ENCODE results near the gene ATP11A. TPM values are rescaled to one million over a fixed set of nuclear protein-coding genes. Genes with fewer than 3 reads are reported as not detected.
A peak's percentile ranks its signal among the peaks of the same experiment; 100 is the strongest.

ATP11A gene
- total and polyA plus RNA-seq, 9 of the 15 experiments (the other 6 are each of a cell fraction or from before 2014, with no cell fraction given) = 0.38 to 34.2 (median 4.2) TPM

DNA sequence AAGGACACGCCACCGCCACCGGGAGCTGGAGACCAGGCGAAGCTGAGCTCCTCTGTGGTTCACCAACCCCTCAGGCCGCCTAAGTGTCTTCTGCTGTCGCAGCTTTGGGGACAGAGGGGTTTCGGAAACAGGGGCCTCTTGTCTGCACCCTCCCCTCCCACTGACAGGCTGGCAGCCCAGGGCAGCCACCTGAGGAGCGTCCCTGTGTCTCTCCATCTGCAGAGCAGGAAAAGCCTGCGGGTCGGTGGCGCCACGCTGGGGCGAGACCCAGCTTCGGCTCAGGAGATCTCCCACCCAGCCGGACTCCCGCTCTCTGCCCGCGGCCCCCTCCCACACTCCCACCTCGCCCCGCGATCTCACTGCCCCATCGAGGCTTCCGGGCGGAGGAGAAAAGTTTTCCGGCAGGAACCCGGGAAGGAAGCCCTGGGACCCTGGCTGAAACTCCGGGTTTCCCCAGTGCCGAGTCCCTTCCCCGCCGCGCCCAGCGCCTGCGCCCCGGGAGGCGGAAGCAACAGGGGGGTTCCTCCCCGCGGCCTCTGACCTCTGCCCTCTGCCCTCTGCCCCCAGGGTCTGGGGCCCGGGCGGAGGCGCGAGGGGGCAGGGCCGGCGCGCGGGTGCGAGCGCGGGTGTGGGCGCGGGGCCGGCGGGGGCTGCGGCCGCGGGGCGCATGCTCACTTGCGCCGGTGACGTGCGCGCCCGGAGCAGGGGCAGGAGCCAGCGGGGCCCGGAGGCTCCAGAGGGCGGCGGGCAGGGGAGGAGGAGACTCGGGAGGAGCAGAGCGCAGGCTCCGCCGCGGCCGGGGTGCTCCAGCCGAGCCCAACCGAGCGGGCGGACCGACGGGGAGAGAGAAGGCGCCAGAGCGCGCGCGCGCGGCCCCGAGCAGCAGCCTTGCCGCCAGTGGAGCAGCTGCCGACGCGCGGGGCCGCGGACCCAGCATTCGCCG lies at the start of gene ATP11A (continued):
- TF ChIP-seq GABPA (tag; conservative IDR thresholded peaks at IDR 0.05; ENCODE audit: low read depth) (peak; percentile 84), KDM5B (IDR thresholded peaks at IDR 0.05; ENCODE audit: insufficient replicate concordance, low read depth, low read length) (peak; percentile 17), HNRNPUL1 (IDR thresholded peaks at IDR 0.05; ENCODE audit: low read length) (no peak), ZNF589 (CRISPR knock-in tag; IDR thresholded peaks at IDR 0.05; ENCODE audit: low read depth) (no peak), NEUROD1 (IDR thresholded peaks at IDR 0.05; ENCODE audit: borderline replicate concordance, low read depth, low read length, partially characterized antibody) (no peak), BDP1 (IDR thresholded peaks at IDR 0.05; ENCODE audit: insufficient read depth, insufficient read length) (no peak), EWSR1 (IDR thresholded peaks at IDR 0.05; ENCODE audit: borderline replicate concordance, low read depth, partially characterized antibody) (no peak), CBX2 (IDR thresholded peaks at IDR 0.05; ENCODE audit: insufficient read depth, low read length, poor library complexity, severe bottlenecking) (no peak), MEIS2 (IDR thresholded peaks at IDR 0.05; ENCODE audit: partially characterized antibody) (peak; percentile 31), CBFA2T2 (conservative IDR thresholded peaks at IDR 0.05) (no peak), SP2 (IDR thresholded peaks at IDR 0.05; ENCODE audit: extremely low read depth, low read depth, low read length, poor library complexity, severe bottlenecking) (no peak), GTF2E2 (tag; IDR thresholded peaks at IDR 0.05) (no peak), ZBTB8A (IDR thresholded peaks at IDR 0.05; ENCODE audit: partially characterized antibody) (no peak), RBM22 (IDR thresholded peaks at IDR 0.05; ENCODE audit: low read depth, low read length, poor library complexity, severe bottlenecking) (no peak), ZBED1 (IDR thresholded peaks at IDR 0.05) (no peak), GATA2 (CRISPR knock-in tag; IDR thresholded peaks at IDR 0.05) (no peak), CCAR2 (IDR thresholded peaks at IDR 0.05; ENCODE audit: low read depth, low read length) (no peak)
- TF ChIP-seq, protein P1, sequence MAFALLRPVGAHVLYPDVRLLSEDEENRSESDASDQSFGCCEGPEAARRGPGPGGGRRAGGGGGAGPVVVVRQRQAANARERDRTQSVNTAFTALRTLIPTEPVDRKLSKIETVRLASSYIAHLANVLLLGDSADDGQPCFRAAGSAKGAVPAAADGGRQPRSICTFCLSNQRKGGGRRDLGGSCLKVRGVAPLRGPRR (CRISPR knock-in tag; IDR thresholded peaks at IDR 0.05) = no peak
- TF ChIP-seq, protein P2, sequence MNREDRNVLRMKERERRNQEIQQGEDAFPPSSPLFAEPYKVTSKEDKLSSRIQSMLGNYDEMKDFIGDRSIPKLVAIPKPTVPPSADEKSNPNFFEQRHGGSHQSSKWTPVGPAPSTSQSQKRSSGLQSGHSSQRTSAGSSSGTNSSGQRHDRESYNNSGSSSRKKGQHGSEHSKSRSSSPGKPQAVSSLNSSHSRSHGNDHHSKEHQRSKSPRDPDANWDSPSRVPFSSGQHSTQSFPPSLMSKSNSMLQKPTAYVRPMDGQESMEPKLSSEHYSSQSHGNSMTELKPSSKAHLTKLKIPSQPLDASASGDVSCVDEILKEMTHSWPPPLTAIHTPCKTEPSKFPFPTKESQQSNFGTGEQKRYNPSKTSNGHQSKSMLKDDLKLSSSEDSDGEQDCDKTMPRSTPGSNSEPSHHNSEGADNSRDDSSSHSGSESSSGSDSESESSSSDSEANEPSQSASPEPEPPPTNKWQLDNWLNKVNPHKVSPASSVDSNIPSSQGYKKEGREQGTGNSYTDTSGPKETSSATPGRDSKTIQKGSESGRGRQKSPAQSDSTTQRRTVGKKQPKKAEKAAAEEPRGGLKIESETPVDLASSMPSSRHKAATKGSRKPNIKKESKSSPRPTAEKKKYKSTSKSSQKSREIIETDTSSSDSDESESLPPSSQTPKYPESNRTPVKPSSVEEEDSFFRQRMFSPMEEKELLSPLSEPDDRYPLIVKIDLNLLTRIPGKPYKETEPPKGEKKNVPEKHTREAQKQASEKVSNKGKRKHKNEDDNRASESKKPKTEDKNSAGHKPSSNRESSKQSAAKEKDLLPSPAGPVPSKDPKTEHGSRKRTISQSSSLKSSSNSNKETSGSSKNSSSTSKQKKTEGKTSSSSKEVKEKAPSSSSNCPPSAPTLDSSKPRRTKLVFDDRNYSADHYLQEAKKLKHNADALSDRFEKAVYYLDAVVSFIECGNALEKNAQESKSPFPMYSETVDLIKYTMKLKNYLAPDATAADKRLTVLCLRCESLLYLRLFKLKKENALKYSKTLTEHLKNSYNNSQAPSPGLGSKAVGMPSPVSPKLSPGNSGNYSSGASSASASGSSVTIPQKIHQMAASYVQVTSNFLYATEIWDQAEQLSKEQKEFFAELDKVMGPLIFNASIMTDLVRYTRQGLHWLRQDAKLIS (CRISPR knock-in tag; IDR thresholded peaks at IDR 0.05) = no peak
- TF ChIP-seq, protein P3, sequence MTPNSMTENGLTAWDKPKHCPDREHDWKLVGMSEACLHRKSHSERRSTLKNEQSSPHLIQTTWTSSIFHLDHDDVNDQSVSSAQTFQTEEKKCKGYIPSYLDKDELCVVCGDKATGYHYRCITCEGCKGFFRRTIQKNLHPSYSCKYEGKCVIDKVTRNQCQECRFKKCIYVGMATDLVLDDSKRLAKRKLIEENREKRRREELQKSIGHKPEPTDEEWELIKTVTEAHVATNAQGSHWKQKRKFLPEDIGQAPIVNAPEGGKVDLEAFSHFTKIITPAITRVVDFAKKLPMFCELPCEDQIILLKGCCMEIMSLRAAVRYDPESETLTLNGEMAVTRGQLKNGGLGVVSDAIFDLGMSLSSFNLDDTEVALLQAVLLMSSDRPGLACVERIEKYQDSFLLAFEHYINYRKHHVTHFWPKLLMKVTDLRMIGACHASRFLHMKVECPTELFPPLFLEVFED (CRISPR knock-in tag; conservative IDR thresholded peaks at IDR 0.05) = no peak
- TF ChIP-seq, protein P4, sequence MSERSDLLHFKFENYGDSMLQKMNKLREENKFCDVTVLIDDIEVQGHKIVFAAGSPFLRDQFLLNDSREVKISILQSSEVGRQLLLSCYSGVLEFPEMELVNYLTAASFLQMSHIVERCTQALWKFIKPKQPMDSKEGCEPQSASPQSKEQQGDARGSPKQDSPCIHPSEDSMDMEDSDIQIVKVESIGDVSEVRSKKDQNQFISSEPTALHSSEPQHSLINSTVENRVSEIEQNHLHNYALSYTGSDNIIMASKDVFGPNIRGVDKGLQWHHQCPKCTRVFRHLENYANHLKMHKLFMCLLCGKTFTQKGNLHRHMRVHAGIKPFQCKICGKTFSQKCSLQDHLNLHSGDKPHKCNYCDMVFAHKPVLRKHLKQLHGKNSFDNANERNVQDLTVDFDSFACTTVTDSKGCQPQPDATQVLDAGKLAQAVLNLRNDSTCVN (CRISPR knock-in tag; IDR thresholded peaks at IDR 0.05) = no peak
